Mammary epithelial cell (primary cell): ENCODE data around the gene CNN3.

Experiments
- EZH2 ChIP-seq: IDR thresholded peaks from 2 replicates; pipeline ENCODE4 v1.6.1; 2012; ENCODE audit warnings: low read length, inconsistent platforms, borderline replicate concordance
- TF ChIP-seq, protein P1 (sequence below), 2 donors: IDR thresholded peaks in 1 of 2; conservative IDR thresholded peaks in 1 of 2; 2 replicates each; pipeline ENCODE4 v1.5.1; 2011 to 2012; ENCODE audit warnings: inconsistent platforms in 2 of 2, low read length in 2 of 2, mild to moderate bottlenecking in 2 of 2, control low read depth in 1 of 2, low read depth in 1 of 2; ENCODE audit not compliant: insufficient read depth in 1 of 2; ENCODE audit errors: extremely low read depth in 1 of 2

- no peak for TF ChIP-seq EZH2
- TF ChIP-seq, protein P1, sequence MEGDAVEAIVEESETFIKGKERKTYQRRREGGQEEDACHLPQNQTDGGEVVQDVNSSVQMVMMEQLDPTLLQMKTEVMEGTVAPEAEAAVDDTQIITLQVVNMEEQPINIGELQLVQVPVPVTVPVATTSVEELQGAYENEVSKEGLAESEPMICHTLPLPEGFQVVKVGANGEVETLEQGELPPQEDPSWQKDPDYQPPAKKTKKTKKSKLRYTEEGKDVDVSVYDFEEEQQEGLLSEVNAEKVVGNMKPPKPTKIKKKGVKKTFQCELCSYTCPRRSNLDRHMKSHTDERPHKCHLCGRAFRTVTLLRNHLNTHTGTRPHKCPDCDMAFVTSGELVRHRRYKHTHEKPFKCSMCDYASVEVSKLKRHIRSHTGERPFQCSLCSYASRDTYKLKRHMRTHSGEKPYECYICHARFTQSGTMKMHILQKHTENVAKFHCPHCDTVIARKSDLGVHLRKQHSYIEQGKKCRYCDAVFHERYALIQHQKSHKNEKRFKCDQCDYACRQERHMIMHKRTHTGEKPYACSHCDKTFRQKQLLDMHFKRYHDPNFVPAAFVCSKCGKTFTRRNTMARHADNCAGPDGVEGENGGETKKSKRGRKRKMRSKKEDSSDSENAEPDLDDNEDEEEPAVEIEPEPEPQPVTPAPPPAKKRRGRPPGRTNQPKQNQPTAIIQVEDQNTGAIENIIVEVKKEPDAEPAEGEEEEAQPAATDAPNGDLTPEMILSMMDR (conservative IDR thresholded peaks at IDR 0.05 in 1 of 2, IDR thresholded peaks at IDR 0.05 in 1 of 2; ENCODE audit: extremely low read depth in 1 of 2, insufficient read depth in 1 of 2, low read depth in 1 of 2, low read length in 2 of 2), result no peak
Measured at GRCh38 chr1:94926915-94927404, at the start of gene CNN3.
